Measurements from ENCODE around the gene LAMP1. TPM values are rescaled to one million over a fixed set of nuclear protein-coding genes. Genes with fewer than 3 reads are reported as not detected.

LAMP1 gene
- total and polyA plus RNA-seq, 2 donors (not counting 1 experiment from before 2014, with no cell fraction given): 219 to 230 TPM

DNA sequence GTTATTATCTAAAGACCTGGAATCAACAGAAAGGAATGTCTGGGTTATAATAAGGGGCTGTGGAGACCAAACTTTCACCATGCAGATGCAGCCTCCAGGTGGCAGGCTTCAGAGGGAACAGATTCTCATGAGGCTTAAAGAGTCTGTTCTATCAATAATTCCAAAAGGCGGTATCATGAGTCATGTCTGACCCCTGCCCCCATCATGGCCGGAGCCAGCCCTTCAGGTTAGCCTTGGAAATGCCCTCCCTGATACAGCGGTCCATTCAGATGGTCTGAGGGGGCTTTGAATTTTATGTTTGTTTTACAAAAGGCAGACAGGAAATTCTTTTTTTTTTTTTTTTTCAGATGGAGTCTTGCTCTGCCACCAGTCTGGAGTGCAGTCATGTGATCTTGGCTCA is 21.7 kb upstream of the LAMP1 start:
- H3K36me3 ChIP-seq (ENCODE audit: control insufficient read depth, insufficient read depth, low read length): no peaks in the 10 kb centered on the region
- no peak overlapping the region for H3K27ac ChIP-seq (ENCODE audit: insufficient read depth, low read length)
- H3K79me2 ChIP-seq (ENCODE audit: control insufficient read depth, insufficient read depth, low read length): no peaks in the 10 kb centered on the region
- TF ChIP-seq CTCF (conservative IDR thresholded peaks at IDR 0.05 in 1 of 2, IDR thresholded peaks at IDR 0.05 in 1 of 2; ENCODE audit: low read depth in 1 of 2, low read length in 2 of 2) (peak; percentile 49 to 69), EZH2 (IDR thresholded peaks at IDR 0.05; ENCODE audit: low read length, missing control alignments) (no peak)
- no peak overlapping the region for H2AFZ ChIP-seq (ENCODE audit: low read length)
- DNase-seq (ENCODE audit: low read depth in 2 of 2): peak; percentile 64 to 72
- H4K20me1 ChIP-seq (ENCODE audit: control insufficient read depth, extremely low read depth, insufficient read depth, low read length): no peaks in the 10 kb centered on the region
- no peaks in the 10 kb centered on the region for H3K4me1 ChIP-seq (ENCODE audit: control insufficient read depth, extremely low read depth, insufficient read depth, low read length)
- no peaks in the 10 kb centered on the region for H3K27me3 ChIP-seq (ENCODE audit: control insufficient read depth, insufficient read depth, low read length)
- no peak overlapping the region for H3K4me3 ChIP-seq (replicated peaks in 1 of 4; ENCODE audit: control extremely low read depth in 1 of 4, insufficient read depth in 1 of 4, low read depth in 3 of 4, low read length in 4 of 4)
- H3K9me3 ChIP-seq (ENCODE audit: control insufficient read depth, insufficient read depth, low read depth, low read length): no peaks in the 10 kb centered on the region
- no peak overlapping the region for H3K4me2 ChIP-seq (ENCODE audit: extremely low read depth, insufficient read depth, low read length)
- no peak overlapping the region for H3K9ac ChIP-seq (ENCODE audit: insufficient read depth, low read length)

- DNase-seq (ENCODE audit: low read depth in 2 of 2): no peak
- Histone ChIP-seq H3K4me3 (replicated peaks in 1 of 4; ENCODE audit: control extremely low read depth in 1 of 4, insufficient read depth in 1 of 4, low read depth in 3 of 4, low read length in 4 of 4) (no peak overlapping the region), H3K36me3 (ENCODE audit: control insufficient read depth, insufficient read depth, low read length) (no peaks in the 10 kb centered on the region), H3K27me3 (ENCODE audit: control insufficient read depth, insufficient read depth, low read length) (no peaks in the 10 kb centered on the region), H3K9ac (ENCODE audit: insufficient read depth, low read length) (no peak overlapping the region), H2AFZ (ENCODE audit: low read length) (no peak overlapping the region), H3K79me2 (ENCODE audit: control insufficient read depth, insufficient read depth, low read length) (no peaks in the 10 kb centered on the region), H4K20me1 (ENCODE audit: control insufficient read depth, extremely low read depth, insufficient read depth, low read length) (no peaks in the 10 kb centered on the region), H3K27ac (ENCODE audit: insufficient read depth, low read length) (no peak overlapping the region), H3K4me2 (ENCODE audit: extremely low read depth, insufficient read depth, low read length) (no peak overlapping the region), H3K4me1 (ENCODE audit: control insufficient read depth, extremely low read depth, insufficient read depth, low read length) (no peaks in the 10 kb centered on the region), H3K9me3 (ENCODE audit: control insufficient read depth, insufficient read depth, low read depth, low read length) (no peaks in the 10 kb centered on the region)
- TF ChIP-seq EZH2 (IDR thresholded peaks at IDR 0.05; ENCODE audit: low read length, missing control alignments): no peak
- TF ChIP-seq CTCF (conservative IDR thresholded peaks at IDR 0.05 in 1 of 2, IDR thresholded peaks at IDR 0.05 in 1 of 2; ENCODE audit: low read depth in 1 of 2, low read length in 2 of 2): no peak
Measured at GRCh38 chr13:113280126-113280525, 16.9 kb upstream of the LAMP1 start.

- Histone ChIP-seq H3K9ac (ENCODE audit: insufficient read depth, low read length) (no peak overlapping the region), H3K4me2 (ENCODE audit: extremely low read depth, insufficient read depth, low read length) (no peak overlapping the region), H3K27me3 (ENCODE audit: control insufficient read depth, insufficient read depth, low read length) (peaks cover 2% of the 10 kb centered on the region), H3K4me3 (replicated peaks in 1 of 4; ENCODE audit: control extremely low read depth in 1 of 4, insufficient read depth in 1 of 4, low read depth in 3 of 4, low read length in 4 of 4) (no peak overlapping the region), H2AFZ (ENCODE audit: low read length) (no peak overlapping the region), H3K36me3 (ENCODE audit: control insufficient read depth, insufficient read depth, low read length) (no peaks in the 10 kb centered on the region), H3K27ac (ENCODE audit: insufficient read depth, low read length) (no peak overlapping the region), H3K4me1 (ENCODE audit: control insufficient read depth, extremely low read depth, insufficient read depth, low read length) (no peaks in the 10 kb centered on the region), H4K20me1 (ENCODE audit: control insufficient read depth, extremely low read depth, insufficient read depth, low read length) (no peaks in the 10 kb centered on the region), H3K79me2 (ENCODE audit: control insufficient read depth, insufficient read depth, low read length) (no peaks in the 10 kb centered on the region), H3K9me3 (ENCODE audit: control insufficient read depth, insufficient read depth, low read depth, low read length) (no peaks in the 10 kb centered on the region)
- no peak for DNase-seq (ENCODE audit: low read depth in 2 of 2)
- TF ChIP-seq CTCF (conservative IDR thresholded peaks at IDR 0.05 in 1 of 2, IDR thresholded peaks at IDR 0.05 in 1 of 2; ENCODE audit: low read depth in 1 of 2, low read length in 2 of 2) (no peak), EZH2 (IDR thresholded peaks at IDR 0.05; ENCODE audit: low read length, missing control alignments) (no peak)
Measured at GRCh38 chr13:113283904-113284303, 13.1 kb upstream of the LAMP1 start.

Measured in fibroblast of lung (primary cell).